Measurements from ENCODE around the gene NFIA. TPM values are rescaled to one million over a fixed set of nuclear protein-coding genes. Genes with fewer than 3 reads are reported as not detected.
A peak's percentile ranks its signal among the peaks of the same experiment; 100 is the strongest.

Gene NFIA
- total and polyA plus RNA-seq, 12 donors, result 15.6 to 109 (median 66.3) TPM

DNA sequence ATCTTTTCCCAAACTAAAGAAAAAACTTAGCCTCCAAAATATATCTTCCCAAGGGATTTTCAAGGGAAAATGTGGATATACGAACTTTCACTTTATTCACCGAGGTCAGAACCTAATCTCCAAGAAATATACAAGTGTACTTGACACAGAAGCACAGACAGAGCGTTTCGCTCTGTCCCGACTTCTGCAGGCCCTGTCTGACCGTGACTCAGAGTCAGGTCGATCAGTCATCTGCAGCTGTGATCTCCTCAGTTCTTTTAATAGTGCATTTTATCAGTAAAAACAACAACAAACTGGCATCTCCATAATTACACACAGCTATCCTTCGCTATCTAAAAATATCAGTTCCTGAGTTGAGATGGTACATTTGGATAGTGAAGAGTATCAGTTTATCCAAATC is 416.0 kb downstream of the NFIA start:
- Histone ChIP-seq H3K4me3 (no peak overlapping the region), H3K27ac (no peak overlapping the region), H3K9me3 (replicated peaks in 1 of 3) (no peaks in the 10 kb centered on the region), H3K4me1 (replicated peaks in 1 of 2) (peaks cover 10 to 13% of the 10 kb centered on the region in 2 donors), H3K27me3 (no peaks in the 10 kb centered on the region), H3K36me3 (replicated peaks in 1 of 2) (no peaks in the 10 kb centered on the region)
- intact Hi-C loops (cut with DNase I), result no loop called here
- no peak for TF ChIP-seq CTCF (IDR thresholded peaks at IDR 0.05)
- TF ChIP-seq POLR2A (IDR thresholded peaks at IDR 0.05), result no peak
- DNase-seq, result peak; percentile 26 to 72 (median 52)
- 43 to 50% (median 45%) methylated on average over 8 of the region's 8 CpGs for WGBS, 4 donors

DNA sequence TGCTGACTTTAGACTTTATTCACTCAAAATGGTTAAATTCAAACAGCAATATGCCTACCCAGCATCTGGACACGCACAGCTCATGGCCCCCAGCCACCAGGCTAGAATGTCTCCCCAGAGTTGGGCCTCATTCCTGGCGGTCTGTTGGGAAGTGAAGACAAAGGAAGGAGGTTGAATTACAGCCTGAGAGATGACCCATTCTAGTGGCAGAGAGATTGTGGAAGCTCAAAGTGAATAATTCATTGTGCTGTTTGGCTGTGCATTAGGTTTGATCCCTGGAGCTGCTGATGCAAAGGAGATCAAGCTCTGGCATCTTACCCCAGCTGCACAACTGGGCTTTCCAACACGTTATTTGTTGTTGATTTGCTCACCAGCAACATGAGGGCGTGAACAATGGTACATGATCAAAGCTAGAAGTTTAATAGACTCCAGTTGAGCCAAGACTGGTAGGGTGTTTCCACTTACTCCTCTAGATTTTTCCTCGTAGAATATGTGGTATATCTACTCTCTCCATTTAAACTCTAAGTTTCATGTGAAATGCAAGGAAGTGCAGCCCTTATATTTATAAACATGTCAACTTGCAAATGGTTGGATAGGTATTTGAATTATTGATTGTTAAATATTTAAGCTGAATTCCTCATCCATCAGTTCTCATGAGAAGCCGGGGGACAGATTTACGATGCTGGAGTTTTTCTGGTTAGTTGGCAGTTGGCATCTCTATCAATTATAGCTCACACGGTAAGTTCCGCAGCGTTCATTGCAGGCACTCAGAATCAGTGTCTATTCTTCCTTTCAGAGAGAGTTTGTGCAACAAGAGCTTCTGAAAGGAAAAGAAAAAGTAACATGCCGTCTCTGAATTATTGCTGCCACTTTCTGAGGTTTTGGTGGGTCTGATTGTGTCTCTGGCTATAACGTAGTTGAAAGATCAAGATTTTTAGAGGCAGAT is 419.9 kb downstream of the NFIA start:
- no peak for TF ChIP-seq POLR2A (IDR thresholded peaks at IDR 0.05)
- no peak overlapping the region for H3K4me3 ChIP-seq
- H3K4me1 ChIP-seq (replicated peaks in 1 of 2), result peaks cover 10 to 13% of the 10 kb centered on the region in 2 donors
- intact Hi-C loops (cut with DNase I), result no loop called here
- H3K9me3 ChIP-seq (replicated peaks in 1 of 3), result no peaks in the 10 kb centered on the region
- H3K27ac ChIP-seq, result no peak overlapping the region
- WGBS, 4 donors, result 71 to 75% (median 74%) methylated on average over 12 of the region's 12 CpGs
- no peaks in the 10 kb centered on the region for H3K36me3 ChIP-seq (replicated peaks in 1 of 2)
- peaks cover 3% of the 10 kb centered on the region for H3K27me3 ChIP-seq
- DNase-seq, result no peak

DNA sequence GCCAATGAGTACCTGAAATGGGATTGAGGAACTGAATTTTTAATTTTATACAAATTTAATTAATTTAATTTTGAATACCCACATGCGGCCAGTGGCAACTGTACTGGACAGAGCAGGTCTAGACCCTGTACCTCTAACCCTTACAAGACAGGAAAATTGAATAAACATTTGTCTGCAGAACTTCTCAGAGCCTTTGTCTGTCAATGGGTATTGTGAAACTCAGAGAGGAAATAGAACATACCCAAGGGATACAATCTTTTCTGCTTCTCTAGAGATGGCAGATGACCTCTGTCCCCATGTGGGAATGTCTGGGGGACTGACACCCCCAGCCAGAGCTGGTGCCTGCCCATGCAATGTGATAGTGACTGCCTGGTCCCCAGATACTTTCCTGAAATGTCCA is 421.9 kb downstream of the NFIA start:
- intact Hi-C loops (cut with DNase I), result no loop called here
- TF ChIP-seq CTCF (IDR thresholded peaks at IDR 0.05), result no peak
- no peak for TF ChIP-seq POLR2A (IDR thresholded peaks at IDR 0.05)

DNA sequence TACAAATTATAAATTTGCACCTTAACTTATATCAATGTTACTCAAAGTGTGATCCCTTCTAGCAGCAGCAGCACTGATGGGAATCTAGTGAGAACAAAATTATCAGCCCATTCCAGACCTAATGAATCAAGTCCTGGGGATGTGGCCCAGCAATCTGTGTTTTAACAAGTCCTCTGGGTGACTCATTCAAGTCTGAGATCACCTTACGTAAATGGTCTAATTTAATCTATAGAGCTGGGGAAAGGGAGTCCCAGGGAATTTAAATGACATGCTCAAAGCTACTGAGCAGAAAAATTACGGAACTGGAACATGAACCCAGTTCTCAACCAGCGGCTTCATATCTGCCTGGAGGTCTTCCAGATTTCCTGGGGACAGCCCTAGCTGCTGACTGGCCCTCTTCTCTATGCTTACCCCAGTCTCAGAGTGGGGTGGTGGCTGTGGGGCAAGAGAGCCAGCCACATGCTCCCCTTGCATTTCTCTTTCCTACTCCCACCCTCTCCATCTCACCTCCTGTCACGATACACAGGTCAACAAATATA is 422.6 kb downstream of the NFIA start:
- intact Hi-C loops (cut with DNase I), result no loop called here
- no peaks in the 10 kb centered on the region for H3K4me1 ChIP-seq (replicated peaks in 1 of 2)
- H3K9me3 ChIP-seq (replicated peaks in 1 of 3), result no peaks in the 10 kb centered on the region
- H3K27ac ChIP-seq, result no peak overlapping the region
- no peak overlapping the region for H3K4me3 ChIP-seq
- no peak for DNase-seq
- no peaks in the 10 kb centered on the region for H3K36me3 ChIP-seq (replicated peaks in 1 of 2)
- 76 to 86% (median 80%) methylated on average over 4 of the region's 4 CpGs for WGBS, 4 donors
- H3K27me3 ChIP-seq, result peaks cover 3% of the 10 kb centered on the region
- no peak for TF ChIP-seq POLR2A (IDR thresholded peaks at IDR 0.05)
- no peak for TF ChIP-seq CTCF (IDR thresholded peaks at IDR 0.05)

More for the DNA sequence above, 421.9 kb downstream of the NFIA start:
- Histone ChIP-seq H3K27ac (no peak overlapping the region), H3K27me3 (peaks cover 3% of the 10 kb centered on the region), H3K4me3 (no peak overlapping the region), H3K9me3 (replicated peaks in 1 of 3) (no peaks in the 10 kb centered on the region), H3K36me3 (replicated peaks in 1 of 2) (no peaks in the 10 kb centered on the region), H3K4me1 (replicated peaks in 1 of 2) (peaks cover 0 to under 1% of the 10 kb centered on the region in 2 donors)
- no peak for DNase-seq
- WGBS, 4 donors, result 83 to 94% (median 90%) methylated on average over 1 of the region's 1 CpG
